ENCODE results near the gene AOPEP.

GRCh38 chr9:94887721-94888120 lies 161.2 kb downstream of the AOPEP start:
- TF ChIP-seq CTCF (IDR thresholded peaks at IDR 0.05; ENCODE audit: low read length) (no peak), EZH2 (IDR thresholded peaks at IDR 0.05; ENCODE audit: borderline replicate concordance, low read length) (no peak)

Data from OCI-LY1 (cell line).